ENCODE data around the gene DCC.

Gene DCC

GRCh38 chr18:53070788-53071187 lies 730.8 kb downstream of the DCC start:
- no peak for DNase-seq (ENCODE audit: low spot score)

DNA sequence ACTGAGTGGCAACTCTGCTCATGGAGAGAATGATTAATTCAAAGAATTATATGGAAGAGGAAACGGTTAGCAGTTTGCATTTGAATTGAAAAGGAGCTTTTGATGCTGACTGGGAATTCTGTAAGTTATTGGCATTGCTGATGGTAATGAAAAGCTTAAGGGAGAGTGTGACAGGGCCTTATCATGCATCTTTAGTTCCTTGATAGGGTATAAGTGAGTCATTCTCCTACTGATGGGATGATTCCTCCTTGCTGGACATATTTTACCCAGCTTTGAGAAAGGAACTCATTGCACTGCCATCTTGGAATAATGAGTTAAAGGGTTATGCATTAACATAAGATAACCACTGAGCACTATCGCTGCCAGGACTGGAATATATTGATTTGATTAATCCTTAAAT lies 740.7 kb downstream of the DCC start:
- DNase-seq (ENCODE audit: low spot score): no peak

DNA sequence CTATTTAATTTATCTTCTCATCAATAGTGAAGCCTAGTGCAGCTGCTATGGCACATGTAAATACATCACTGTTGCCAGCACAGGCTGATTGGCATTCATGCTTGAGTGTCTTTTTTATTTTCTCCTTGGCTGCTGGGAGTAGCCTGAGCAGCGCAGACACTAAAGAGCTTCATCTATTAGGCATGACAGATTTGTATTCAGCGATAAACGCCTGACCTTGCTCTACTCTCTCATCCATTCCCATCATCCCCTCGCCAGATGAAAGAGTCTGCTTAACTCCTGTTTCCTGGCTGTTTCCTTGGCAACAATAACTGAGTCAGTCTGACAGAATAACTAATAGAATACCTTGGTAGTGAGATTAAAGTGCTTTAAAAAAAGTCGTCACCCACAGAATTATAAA lies 753.6 kb downstream of the DCC start:
- DNase-seq (ENCODE audit: low spot score): no peak

DNA sequence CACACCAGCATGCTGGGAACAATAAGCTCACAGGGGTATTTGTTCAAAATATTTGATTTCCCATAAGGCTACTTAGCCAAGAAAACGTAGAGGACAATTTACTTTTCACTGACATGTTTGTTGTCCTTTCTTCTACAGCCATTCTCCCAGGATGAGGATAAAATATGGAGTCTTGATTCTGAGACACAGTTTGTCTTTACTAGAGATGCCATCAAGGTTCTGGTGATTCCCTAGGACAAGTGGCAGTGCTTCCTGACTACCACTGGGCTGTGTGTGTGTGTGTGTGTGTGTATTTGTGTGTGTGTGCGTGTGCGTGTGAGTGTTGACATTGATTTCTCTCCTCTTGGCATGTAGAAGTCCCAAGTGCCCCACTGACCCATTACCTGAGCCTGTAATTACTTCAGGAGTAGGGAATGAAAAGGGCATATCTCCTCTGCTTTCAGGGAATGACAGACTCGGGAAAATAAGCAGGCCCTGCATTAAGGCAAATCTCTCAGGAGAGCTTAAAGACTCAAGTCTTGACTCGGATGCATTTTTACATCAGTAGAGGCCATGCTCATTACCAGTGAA lies 761.6 kb downstream of the DCC start:
- DNase-seq (ENCODE audit: low spot score): no peak

- no peak for DNase-seq (ENCODE audit: low spot score)
These were observed 774.4 kb downstream of the DCC start for GRCh38 chr18:53114441-53114840.

- no peak for DNase-seq (ENCODE audit: low spot score)
These were observed 776.0 kb downstream of the DCC start for GRCh38 chr18:53115876-53116585.

DNA sequence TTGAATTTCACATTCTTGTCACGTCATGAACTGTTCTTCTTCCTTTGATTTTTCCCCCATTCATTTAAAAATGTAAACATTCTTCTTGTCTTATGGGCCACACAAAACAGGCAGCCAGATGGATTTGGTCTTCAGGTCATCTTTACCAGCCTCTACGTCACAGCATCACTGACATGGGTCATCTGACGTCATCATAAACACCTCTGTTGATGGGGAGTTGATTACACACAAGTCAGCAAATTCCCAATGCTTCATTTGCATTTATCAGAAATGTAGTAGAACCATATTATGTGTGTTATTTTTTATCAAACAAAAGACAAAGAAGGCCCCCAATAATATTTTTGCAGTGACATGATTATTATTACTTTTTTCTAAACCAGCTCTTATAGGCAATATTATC lies 777.9 kb downstream of the DCC start:
- no peak for DNase-seq (ENCODE audit: low spot score)

GRCh38 chr18:53126210-53126609 lies 786.2 kb downstream of the DCC start:
- DNase-seq (ENCODE audit: low spot score): no peak

DNA sequence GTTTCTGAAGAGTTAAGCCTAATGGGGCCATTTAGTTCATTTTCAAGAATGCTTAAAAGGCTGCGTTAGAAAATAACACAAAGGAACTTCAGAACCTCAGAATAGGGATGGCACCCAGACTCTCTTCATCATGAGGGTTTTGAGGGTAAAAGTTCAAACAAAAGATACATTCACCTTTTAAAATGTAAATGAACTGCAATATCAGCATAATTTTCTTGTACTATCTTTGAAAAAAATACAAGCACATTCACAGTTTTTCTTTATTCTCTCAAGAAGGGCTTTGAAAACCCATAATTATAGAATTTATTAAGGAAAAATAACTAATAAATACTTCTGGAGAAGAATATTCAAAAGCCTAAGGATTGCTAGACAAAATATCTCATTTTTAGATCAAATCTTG lies 791.0 kb downstream of the DCC start:
- DNase-seq (ENCODE audit: low spot score): no peak

DNA sequence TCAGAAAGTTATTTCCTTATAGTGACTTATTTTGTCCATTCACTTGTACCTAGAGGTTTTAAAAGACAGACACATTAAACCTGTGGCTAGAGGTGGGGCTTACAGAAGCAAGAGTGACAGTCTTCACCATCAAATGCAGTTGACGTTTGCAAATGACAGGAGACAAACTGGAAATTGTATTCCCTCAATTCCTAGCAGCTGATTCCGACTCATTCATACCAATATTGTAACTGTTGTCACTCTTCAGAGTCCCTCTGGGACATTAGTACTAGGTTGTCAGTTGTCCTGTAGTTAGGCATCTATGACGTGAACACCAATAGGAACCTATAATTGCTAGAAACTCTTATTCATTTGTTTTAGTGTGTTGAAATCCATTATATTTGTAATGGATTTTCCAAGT lies 794.7 kb downstream of the DCC start:
- DNase-seq (ENCODE audit: low spot score): no peak

- no peak for DNase-seq (ENCODE audit: low spot score)
These were observed 795.7 kb downstream of the DCC start for GRCh38 chr18:53135654-53136053.

DNA sequence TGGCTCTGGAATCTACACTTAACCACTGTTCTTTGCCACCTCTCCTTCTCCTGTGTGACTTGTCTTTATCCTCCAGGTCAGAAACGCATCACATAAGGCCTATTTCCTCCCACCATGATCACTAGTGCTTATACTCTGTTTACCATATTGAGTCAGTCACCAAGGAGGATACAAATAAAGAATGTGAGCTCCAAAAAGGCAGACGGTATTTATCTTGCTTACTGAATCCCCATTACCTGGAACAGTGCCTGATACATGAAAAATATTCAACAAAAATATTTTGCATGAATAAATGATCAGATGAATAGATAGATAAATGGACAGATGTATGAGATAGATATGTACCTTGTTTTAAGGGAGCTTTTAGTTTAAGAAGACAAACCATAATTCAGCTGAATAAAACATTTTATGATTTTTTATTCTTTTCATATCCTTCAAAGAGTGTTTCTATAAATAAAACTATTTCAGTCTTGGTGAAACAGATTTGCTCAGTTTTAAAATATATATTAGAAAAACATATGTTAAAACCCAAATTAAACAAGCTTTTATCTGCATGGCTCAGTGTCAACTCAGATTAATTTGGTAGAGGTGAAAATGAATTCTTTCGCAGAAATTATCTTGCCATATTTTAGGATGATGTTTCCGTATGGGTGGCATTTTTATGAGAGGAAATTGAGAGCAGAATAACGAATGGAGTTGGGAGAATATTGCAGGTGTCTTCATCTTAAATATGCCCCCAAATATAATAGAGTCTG lies 799.9 kb downstream of the DCC start:
- no peak for DNase-seq (ENCODE audit: low spot score)

DNA sequence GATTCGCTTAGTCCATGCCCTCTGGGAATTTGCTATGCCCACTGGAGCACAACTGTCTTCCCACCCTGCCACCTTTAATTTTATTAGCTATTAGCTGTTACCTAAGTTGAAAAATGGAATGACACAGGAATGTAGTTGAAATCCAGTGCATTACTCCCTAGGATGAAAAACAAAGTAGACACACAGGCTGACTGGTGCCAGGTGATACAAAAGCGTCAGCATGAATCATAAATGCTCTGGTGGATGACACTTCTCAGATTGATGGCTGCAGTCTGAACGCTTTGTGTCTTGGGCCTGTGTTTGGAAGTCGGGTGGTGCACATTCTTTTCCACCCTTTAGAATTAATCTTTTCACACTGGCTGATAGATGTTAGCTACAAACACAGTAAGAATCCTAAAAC lies 802.0 kb downstream of the DCC start:
- DNase-seq (ENCODE audit: low spot score): no peak

DNA sequence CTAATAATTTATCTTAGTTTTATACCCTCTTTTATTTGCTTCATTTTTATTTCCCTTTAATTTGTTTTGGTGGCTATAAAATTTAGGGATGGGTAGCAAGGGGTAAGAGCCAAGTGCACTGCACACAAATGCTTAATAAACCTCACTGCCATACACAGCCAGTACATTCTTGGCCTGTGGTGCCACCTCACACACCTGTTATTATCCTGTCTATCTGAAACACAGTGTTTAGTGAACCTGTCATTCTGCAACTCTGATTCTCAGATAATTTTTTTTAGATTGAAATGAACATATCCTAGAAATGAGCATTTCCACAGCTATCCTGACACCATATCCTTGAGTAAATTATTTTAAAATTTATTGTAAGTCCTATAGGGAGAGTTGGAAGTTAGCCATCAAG lies 807.5 kb downstream of the DCC start:
- no peak for DNase-seq (ENCODE audit: low spot score)

DNA sequence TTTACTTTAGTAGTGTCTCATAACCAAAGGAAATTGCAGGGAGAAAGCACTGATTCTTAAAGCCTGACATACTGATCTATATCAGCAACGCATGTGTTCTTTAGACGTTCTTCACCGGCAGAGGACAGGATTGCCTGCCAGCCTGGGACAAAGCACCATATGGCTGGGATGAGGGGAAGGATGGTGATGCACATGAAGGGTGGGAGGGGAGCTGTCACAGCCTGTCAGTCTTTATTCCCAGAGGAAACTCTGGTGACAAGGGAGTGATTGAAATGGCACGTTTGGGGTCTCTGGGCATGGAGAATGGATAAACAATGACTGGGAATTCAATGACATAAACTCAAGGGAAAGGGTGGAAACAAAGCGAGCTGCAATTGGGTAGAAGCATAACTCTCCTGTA lies 808.1 kb downstream of the DCC start:
- no peak for DNase-seq (ENCODE audit: low spot score)

DNA sequence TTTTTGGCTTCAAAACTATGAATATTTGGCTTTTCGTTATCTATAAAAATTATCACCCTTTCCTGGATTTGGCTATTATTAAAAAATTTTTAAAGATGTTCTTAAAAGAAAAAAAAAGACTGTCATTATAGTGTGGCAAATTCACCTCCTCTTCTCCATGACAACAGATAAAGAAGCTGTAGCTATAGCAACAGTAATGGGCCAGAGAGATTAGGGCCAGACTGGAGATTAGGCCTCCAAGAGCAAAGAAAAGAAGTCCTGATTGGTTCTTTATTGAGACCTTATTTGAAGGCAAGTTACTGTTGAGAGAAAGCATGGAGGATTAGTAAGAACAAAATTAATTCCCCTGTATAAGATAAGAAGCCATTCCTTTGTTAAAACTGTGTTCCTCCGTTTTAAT lies 812.5 kb downstream of the DCC start:
- no peak for DNase-seq (ENCODE audit: low spot score)

GRCh38 chr18:53153281-53153680 lies 813.3 kb downstream of the DCC start:
- no peak for DNase-seq (ENCODE audit: low spot score)

GRCh38 chr18:53153800-53154199 lies 813.8 kb downstream of the DCC start:
- DNase-seq (ENCODE audit: low spot score): no peak

DNA sequence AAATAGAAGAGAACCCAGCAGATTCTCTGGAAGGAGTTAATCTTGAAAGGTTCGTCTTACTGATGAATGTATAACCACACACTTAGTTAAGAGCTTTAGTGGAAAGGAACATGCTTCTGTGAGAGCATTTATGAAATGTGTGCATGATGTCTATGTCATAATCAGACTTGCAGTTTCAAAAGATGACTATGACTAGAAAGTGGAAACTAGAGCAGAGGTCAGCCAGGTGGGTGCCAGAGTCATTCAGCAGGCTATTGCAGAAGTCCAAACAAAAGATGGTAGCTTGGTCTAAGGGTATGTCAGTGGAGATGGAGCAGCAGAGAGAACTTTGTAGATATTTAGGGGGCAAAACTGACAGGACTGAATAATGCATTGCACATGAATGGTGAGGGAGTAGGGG lies 825.8 kb downstream of the DCC start:
- no peak for DNase-seq (ENCODE audit: low spot score)

DNA sequence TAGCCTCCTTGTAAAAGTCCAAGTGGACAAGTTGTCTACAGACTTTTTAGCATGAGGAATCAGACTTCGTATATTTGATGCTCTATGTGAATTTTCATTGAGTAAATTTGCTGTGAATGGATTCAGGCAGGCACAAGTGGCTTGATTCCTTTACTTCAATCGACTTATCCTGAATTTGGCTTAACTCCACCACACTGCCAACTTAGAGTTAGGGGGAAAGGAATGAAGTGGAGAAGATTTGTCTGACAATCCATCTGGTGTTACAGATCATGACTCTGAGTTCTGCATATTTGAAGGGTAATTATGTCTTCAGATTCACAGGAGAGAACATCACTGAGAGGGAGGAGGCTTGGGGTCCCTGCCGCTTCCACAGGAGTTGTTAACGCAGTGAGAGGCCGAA lies 829.3 kb downstream of the DCC start:
- DNase-seq (ENCODE audit: low spot score): no peak

GRCh38 chr18:53191634-53192033 lies 851.6 kb downstream of the DCC start:
- DNase-seq (ENCODE audit: low spot score): no peak

DNA sequence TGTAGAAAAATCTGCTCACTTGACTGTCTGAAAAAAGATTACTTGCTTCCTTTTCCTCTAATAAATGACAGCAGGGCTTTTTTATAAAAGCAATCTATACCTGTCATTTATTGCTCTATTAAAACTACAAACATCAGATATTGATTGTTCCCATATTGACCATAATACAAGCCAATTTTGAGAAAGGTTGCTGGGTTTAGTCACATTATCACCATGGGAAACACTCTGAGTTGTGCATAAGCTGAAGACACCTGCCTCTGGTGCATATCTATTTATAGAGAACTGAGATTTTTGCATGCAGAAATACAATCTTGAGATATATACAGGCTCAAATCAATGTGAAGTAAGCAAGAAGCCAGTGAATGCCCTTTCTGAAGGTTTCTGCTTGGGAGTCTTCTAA lies 853.9 kb downstream of the DCC start:
- DNase-seq (ENCODE audit: low spot score): no peak

- no peak for DNase-seq (ENCODE audit: low spot score)
These were observed 879.9 kb downstream of the DCC start for GRCh38 chr18:53219853-53220252.

Measured in hematopoietic multipotent progenitor cell treated with erythropoietin and hydrocortisone succinate and interleukin-3 and kit ligand, for 17 days (in vitro differentiated cells).